ENCODE results near the gene BCAS3.

Gene BCAS3

GRCh38 chr17:60749050-60749449 lies 71.4 kb downstream of the BCAS3 start:
- Histone ChIP-seq H3K4me1 (peaks cover 0 to 6% (median 0%) of the 10 kb centered on the region in 4 donors), H3K36me3 (no peaks in the 10 kb centered on the region), H3K9me3 (peaks cover 0 to 8% (median 0%) of the 10 kb centered on the region in 3 donors), H3K27me3 (no peaks in the 10 kb centered on the region), H3K4me3 (no peak overlapping the region), H3K27ac (no peak overlapping the region)
- no peak for TF ChIP-seq CTCF (IDR thresholded peaks at IDR 0.05)
- DNase-seq: no peak
- intact Hi-C loops (cut with DNase I; ENCODE audit: low total_unique reads): no loop called here

GRCh38 chr17:60749708-60750107 lies 72.1 kb downstream of the BCAS3 start:
- Histone ChIP-seq H3K4me3 (no peak overlapping the region), H3K9me3 (peaks cover 0 to 8% (median 0%) of the 10 kb centered on the region in 3 donors), H3K27me3 (no peaks in the 10 kb centered on the region), H3K4me1 (peaks cover 0 to 2% (median 0%) of the 10 kb centered on the region in 4 donors), H3K27ac (no peak overlapping the region), H3K36me3 (no peaks in the 10 kb centered on the region)
- intact Hi-C loops (cut with DNase I; ENCODE audit: low total_unique reads): no loop called here
- DNase-seq: no peak
- TF ChIP-seq CTCF (IDR thresholded peaks at IDR 0.05): no peak

- no peak for TF ChIP-seq CTCF (IDR thresholded peaks at IDR 0.05)
Measured at GRCh38 chr17:60750640-60751039, 73.0 kb downstream of the BCAS3 start.

GRCh38 chr17:60751884-60752283 lies 74.2 kb downstream of the BCAS3 start:
- Histone ChIP-seq H3K27ac (no peak overlapping the region), H3K27me3 (no peaks in the 10 kb centered on the region), H3K9me3 (peaks cover 0 to 8% (median 0%) of the 10 kb centered on the region in 3 donors), H3K36me3 (no peaks in the 10 kb centered on the region), H3K4me1 (no peaks in the 10 kb centered on the region), H3K4me3 (no peak overlapping the region)
- no peak for DNase-seq
- intact Hi-C loops (cut with DNase I; ENCODE audit: low total_unique reads): no loop called here
- no peak for TF ChIP-seq CTCF (IDR thresholded peaks at IDR 0.05)

More at GRCh38 chr17:60750640-60751039, 73.0 kb downstream of the BCAS3 start:
- Histone ChIP-seq H3K4me1 (no peaks in the 10 kb centered on the region), H3K27ac (no peak overlapping the region), H3K9me3 (peaks cover 0 to 8% (median 0%) of the 10 kb centered on the region in 3 donors), H3K36me3 (no peaks in the 10 kb centered on the region), H3K4me3 (no peak overlapping the region), H3K27me3 (no peaks in the 10 kb centered on the region)
- intact Hi-C loops (cut with DNase I; ENCODE audit: low total_unique reads): no loop called here
- DNase-seq: no peak

GRCh38 chr17:60752873-60753577 lies 75.4 kb downstream of the BCAS3 start:
- Histone ChIP-seq H3K4me1 (no peaks in the 10 kb centered on the region), H3K27ac (no peak overlapping the region), H3K36me3 (no peaks in the 10 kb centered on the region), H3K4me3 (no peak overlapping the region), H3K27me3 (no peaks in the 10 kb centered on the region), H3K9me3 (peaks cover 0 to 8% (median 0%) of the 10 kb centered on the region in 3 donors)
- no peak for TF ChIP-seq CTCF (IDR thresholded peaks at IDR 0.05)
- intact Hi-C loops (cut with DNase I; ENCODE audit: low total_unique reads): no loop called here
- no peak for DNase-seq

Measured in tibial artery (tissue), 4 donors.